Lower leg skin (tissue), 4 donors: ENCODE results near the gene ARID1B. TPM values are rescaled to one million over a fixed set of nuclear protein-coding genes. Genes with fewer than 3 reads are reported as not detected.

Experiments
- DNase-seq, 2 donors: peaks; one replicate each; pipeline ENCODE4 v3.0.0-alpha.2; 2019; ENCODE audit warnings: low spot score in 2 of 2
- H3K4me3 ChIP-seq: fragments of 200-600 bp; sonication (generic); 2 replicates; pipeline ENCODE4 v1.5.1; 2017; ENCODE audit warnings: mild to moderate bottlenecking, low read depth; ENCODE audit not compliant: poor library complexity, severe bottlenecking
- CTCF ChIP-seq, 3 donors: fragments of 450-650 bp; IDR thresholded peaks; one replicate each; pipeline ENCODE4 v1.5.1; 2016; ENCODE audit warnings: antibody characterized with exemption in 3 of 3, mild to moderate bottlenecking in 3 of 3, moderate library complexity in 2 of 3
- POLR2A ChIP-seq, 2 donors: fragments of 450-650 bp; IDR thresholded peaks; one replicate each; pipeline ENCODE4 v1.6.1; 2016 to 2017; ENCODE audit warnings: antibody characterized with exemption in 2 of 2, mild to moderate bottlenecking in 1 of 2, moderate library complexity in 1 of 2
- WGBS, 2 donors: methylation state at CpG; one replicate each; pipeline ENCODE4 v1.1.5; 2018; 5-methylcytosine and 5-hydroxymethylcytosine counted together
- intact Hi-C: fragments of 100-400 bp; cut with DNase I; formaldehyde crosslinking; loops from one replicate; pipeline ENCODE4 v1.15.0; 2023; ENCODE audit warnings: low total_unique reads
- total RNA-seq, 4 donors: library from RNA; depleted of rRNA; stranded (reverse); fragments of >200 nt; gene quantifications; one replicate each; pipeline ENCODE4 v1.1.0, GENCODE V29; 2016

Gene ARID1B
- total RNA-seq, 4 donors from 2014 or later: 87.3 to 132 (median 102) TPM

GRCh38 chr6:156949376-156949775, 172.2 kb downstream of the ARID1B start:
- TF ChIP-seq POLR2A (IDR thresholded peaks at IDR 0.05): no peak
- TF ChIP-seq CTCF (IDR thresholded peaks at IDR 0.05): no peak
- WGBS, 2 donors: 25 to 44% methylated on average over 2 of the region's 2 CpGs
- no peak for DNase-seq

GRCh38 chr6:156950084-156950483, 172.9 kb downstream of the ARID1B start:
- intact Hi-C loops: no loop called here
- WGBS, 2 donors: 97 to 99% methylated on average over 2 of the region's 2 CpGs
- no peak for DNase-seq

More at GRCh38 chr6:156949376-156949775, 172.2 kb downstream of the ARID1B start:
- no peak overlapping the region for H3K4me3 ChIP-seq
- intact Hi-C loops: no loop called here

GRCh38 chr6:156950531-156950930, 173.4 kb downstream of the ARID1B start:
- intact Hi-C loops: no loop called here
- no peak overlapping the region for H3K4me3 ChIP-seq
- DNase-seq: no peak
- TF ChIP-seq CTCF (IDR thresholded peaks at IDR 0.05): no peak
- TF ChIP-seq POLR2A (IDR thresholded peaks at IDR 0.05): no peak
- 85 to 87% methylated on average over 5 of the region's 5 CpGs for WGBS, 2 donors

More at GRCh38 chr6:156950084-156950483, 172.9 kb downstream of the ARID1B start:
- TF ChIP-seq CTCF (IDR thresholded peaks at IDR 0.05): no peak
- no peak for TF ChIP-seq POLR2A (IDR thresholded peaks at IDR 0.05)
- H3K4me3 ChIP-seq: no peak overlapping the region

- TF ChIP-seq CTCF (IDR thresholded peaks at IDR 0.05) (no peak), POLR2A (IDR thresholded peaks at IDR 0.05) (no peak)
- WGBS, 2 donors: 88% methylated on average over 5 of the region's 5 CpGs
- no peak overlapping the region for H3K4me3 ChIP-seq
- no peak for DNase-seq
- intact Hi-C loops: no loop called here
These were observed 175.2 kb downstream of the ARID1B start for GRCh38 chr6:156952401-156952800.

GRCh38 chr6:156953127-156953478, 175.9 kb downstream of the ARID1B start:
- no peak for DNase-seq
- intact Hi-C loops: no loop called here
- 20 to 27% methylated on average over 3 of the region's 3 CpGs for WGBS, 2 donors
- TF ChIP-seq POLR2A (IDR thresholded peaks at IDR 0.05): no peak
- TF ChIP-seq CTCF (IDR thresholded peaks at IDR 0.05): no peak
- no peak overlapping the region for H3K4me3 ChIP-seq

- no peak for DNase-seq
- intact Hi-C loops: no loop called here
- TF ChIP-seq CTCF (IDR thresholded peaks at IDR 0.05): no peak
- no peak for TF ChIP-seq POLR2A (IDR thresholded peaks at IDR 0.05)
- 9 to 21% methylated on average over 7 of the region's 7 CpGs for WGBS, 2 donors
- H3K4me3 ChIP-seq: no peak overlapping the region
These were observed 176.4 kb downstream of the ARID1B start for GRCh38 chr6:156953479-156954146.
